WI38 (cell line): ENCODE data around the gene SLC16A5.

Source experiments
- H3K4me3 ChIP-seq: 2 replicates; pipeline ENCODE4 v1.5.1; 2011; ENCODE audit warnings: low read depth, mild to moderate bottlenecking, control low read depth, low read length
- TF ChIP-seq, protein P1 (sequence below): IDR thresholded peaks from 2 replicates; pipeline ENCODE4 v1.5.1; 2012; ENCODE audit warnings: low read depth, mild to moderate bottlenecking, control low read depth, low read length

The SLC16A5 gene

DNA sequence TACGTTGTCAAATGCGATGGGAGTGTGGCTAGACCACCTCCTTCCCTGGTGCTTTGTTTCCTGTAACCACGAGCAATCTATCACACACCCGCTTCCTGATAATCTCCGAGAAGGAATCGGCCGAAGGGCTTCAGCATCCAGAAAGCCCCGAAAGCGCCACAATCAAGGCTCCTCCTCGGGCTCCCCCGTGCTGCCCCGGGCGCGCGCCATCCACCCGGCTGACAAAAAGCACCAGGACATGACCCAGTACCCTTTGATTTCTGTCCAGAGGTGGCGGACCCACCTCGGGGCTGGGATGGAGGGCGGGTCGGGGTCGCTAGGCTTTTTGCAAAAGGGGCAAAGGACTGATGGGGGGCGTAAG lies 21.3 kb downstream of the SLC16A5 start:
- TF ChIP-seq, protein P1, sequence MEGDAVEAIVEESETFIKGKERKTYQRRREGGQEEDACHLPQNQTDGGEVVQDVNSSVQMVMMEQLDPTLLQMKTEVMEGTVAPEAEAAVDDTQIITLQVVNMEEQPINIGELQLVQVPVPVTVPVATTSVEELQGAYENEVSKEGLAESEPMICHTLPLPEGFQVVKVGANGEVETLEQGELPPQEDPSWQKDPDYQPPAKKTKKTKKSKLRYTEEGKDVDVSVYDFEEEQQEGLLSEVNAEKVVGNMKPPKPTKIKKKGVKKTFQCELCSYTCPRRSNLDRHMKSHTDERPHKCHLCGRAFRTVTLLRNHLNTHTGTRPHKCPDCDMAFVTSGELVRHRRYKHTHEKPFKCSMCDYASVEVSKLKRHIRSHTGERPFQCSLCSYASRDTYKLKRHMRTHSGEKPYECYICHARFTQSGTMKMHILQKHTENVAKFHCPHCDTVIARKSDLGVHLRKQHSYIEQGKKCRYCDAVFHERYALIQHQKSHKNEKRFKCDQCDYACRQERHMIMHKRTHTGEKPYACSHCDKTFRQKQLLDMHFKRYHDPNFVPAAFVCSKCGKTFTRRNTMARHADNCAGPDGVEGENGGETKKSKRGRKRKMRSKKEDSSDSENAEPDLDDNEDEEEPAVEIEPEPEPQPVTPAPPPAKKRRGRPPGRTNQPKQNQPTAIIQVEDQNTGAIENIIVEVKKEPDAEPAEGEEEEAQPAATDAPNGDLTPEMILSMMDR, result no peak

DNA sequence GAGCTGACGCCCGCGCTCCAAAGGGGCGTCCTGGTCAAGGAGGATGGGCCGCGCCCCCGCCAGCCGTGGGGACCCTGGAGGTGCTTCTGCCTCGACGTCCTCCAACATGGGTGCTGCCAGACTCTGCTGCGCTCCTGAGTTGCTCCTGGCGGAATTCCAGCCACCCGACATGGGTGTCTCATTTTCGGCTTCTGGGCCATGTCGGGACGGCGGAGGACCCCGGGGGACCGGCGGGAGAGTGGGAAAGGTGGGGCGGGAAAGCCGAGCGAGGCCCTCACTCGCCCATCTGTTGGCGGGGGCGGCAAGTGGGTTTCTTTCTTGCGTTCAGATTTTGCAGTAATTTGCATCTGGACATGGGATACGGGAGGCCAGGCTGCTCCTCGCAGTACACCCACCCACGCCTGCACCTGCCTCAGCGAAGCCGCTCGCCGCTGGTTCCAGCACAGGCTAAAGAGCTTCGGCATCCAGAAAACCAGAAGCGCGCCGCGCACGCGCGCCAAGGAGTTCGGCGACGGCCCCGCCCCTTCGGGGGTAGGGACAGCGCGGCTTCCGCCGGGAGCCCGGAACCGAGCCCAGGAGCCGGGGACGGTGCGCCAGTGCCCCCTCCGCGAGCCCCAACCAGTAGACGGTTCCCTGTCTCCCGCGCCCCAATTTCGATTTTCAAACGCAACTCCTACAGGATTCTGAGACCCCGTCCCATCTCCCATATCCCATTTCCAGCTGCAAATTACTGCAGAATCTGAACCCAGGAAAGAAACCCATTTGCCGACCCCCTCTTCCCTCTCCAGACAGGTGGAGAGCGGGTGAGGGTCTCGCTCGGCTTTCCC lies 21.9 kb downstream of the SLC16A5 start, which contains the start of gene ARMC7:
ARMC7 (plus strand) TSS at position 563 of the 827 bp plus-strand sequence. CDS start 320 bp downstream, outside the sequence.
- TF ChIP-seq, protein P1, result no peak
- H3K4me3 ChIP-seq, result peak within 1 kb of the TSS; percentile 79

More for the DNA sequence above, 21.3 kb downstream of the SLC16A5 start:
- H3K4me3 ChIP-seq, result peak overlapping the region; percentile 79

DNA sequence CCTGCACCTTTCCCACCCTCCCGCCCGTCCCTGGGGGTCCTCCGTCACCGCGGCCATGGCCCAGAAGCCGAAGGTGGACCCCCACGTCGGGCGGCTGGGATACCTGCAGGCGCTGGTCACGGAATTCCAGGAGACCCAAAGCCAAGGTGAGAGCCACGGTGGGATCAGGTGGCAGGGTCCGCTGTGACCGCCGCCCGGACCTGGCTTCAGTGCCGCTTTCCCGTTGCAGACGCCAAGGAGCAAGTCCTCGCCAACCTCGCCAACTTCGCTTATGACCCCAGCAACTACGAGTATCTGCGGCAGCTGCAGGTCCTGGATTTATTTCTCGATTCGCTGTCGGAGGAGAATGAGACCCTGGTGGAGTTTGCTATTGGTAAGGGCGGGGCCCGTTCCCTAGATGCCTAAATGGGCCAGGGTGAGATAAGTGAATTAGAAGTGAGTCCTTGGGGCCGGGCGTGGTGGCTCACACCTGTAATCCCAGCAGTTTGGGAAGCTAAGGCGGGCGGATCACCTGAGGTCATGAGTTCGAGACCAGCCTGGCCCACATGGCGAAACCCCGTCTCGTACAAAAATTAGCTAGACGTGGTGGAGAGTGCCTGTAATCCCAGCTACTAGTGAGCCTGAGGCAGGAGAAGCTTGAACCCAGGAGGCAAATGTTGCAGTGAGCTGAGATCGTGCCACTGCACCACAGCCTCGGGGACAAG lies 22.6 kb downstream of the SLC16A5 start:
- peak overlapping the region; percentile 79 for H3K4me3 ChIP-seq
- TF ChIP-seq, protein P1, result no peak

DNA sequence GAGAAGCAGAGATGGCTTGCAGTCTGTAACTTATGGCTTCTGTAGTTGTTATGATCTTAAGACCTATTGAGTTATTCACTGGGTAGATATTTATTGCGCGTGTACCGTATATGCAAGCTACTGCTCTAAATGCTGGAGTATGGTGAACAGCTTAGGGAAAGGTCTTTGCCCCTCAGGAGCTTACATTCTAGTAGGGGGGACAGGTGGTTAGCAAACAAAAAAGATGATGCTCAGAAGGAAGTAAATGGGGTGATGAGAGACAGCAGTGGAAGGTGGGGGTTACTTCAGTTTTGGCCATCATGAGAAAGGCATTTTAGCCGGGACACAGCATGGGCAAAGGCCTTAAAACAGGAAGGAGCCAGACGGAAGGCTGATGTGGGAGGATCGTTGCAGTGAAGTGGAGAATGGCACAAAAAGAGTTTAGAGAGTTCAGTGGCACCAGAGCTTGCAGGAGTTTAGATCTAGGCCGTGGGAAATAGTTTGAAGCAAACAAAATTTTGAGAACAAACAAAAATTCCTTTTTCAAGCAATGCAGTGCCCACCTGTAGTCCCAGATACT lies 24.1 kb downstream of the SLC16A5 start:
- H3K4me3 ChIP-seq, result no peak overlapping the region
- TF ChIP-seq, protein P1, result no peak

DNA sequence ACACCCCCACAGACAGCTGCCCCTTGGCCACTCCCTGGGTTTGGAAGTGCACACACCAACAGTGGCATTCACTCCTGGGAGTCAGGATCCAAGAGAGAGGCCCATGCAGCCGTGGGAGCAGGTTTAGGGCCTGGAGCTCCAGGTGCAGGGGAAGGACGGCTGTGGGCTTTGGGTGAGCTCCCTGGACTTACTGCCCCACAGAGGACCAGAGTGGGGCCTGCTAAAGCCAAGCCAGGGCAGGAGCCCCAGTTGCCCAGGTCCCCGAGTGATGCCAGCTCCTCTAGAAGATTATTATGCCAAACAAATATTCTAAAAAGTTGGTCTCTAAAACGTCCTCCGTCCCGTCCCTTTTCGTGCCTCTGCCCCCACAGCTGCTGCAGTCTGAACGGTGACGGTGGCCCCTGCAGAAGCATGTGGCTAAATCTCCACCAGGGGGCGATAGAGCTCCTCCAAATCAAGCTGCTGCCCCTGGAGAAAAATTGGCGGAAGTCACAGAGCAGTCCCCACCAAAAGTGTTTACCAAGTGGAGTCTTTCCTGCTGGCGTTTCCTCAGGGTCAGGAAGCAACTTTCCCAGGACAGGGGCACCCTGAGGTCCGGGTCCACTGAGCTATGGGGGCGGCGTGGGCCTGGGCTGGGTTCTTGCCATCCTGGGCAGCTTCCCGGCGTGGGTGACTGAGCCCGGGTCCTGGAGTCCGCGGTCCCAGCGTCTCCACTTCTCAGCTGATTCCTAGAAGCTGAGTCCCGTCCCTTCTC lies 26.2 kb downstream of the SLC16A5 start:
- TF ChIP-seq, protein P1, result peak; percentile 84
- peak overlapping the region; percentile 47 for H3K4me3 ChIP-seq

DNA sequence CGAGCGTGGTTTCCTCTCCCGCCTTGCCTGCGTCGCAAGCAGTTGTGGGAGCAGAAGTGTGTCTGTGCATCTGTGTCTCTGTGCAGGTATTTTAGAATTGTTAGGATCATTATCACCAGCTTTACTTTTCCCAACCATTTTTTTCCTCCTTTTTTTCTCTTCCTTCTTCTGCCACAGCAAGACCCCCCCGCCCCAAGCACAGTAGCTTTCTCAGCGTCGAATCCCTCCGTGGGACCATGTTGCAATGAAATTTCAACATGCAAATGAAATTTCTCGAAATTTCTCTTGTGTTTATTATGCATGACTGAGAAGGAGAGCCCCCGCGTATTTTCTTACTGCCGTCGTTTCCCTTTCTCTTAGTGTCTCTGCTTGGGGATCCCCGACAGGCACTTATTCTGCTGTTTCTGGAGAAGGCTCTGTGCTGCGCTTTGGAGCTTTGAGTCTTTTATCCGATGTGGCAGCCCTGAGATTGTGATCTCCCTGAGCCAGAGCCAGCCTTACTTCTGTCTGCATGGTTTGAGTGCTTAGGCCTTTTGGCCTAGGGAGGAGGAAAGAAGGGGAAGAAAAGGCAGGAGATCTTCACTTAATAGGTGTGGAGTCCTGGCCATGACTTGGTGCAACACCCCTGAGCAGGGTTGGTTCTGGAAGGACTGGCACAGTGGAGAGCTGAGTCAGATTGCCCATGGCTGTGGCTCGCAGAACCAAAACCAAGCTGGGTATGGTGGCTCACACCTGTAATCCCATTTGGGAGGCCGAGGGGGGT lies 27.0 kb downstream of the SLC16A5 start:
- TF ChIP-seq, protein P1, result no peak
- H3K4me3 ChIP-seq, result peak overlapping the region; percentile 47
